Measurements from ENCODE around the gene OTX2.

DNA sequence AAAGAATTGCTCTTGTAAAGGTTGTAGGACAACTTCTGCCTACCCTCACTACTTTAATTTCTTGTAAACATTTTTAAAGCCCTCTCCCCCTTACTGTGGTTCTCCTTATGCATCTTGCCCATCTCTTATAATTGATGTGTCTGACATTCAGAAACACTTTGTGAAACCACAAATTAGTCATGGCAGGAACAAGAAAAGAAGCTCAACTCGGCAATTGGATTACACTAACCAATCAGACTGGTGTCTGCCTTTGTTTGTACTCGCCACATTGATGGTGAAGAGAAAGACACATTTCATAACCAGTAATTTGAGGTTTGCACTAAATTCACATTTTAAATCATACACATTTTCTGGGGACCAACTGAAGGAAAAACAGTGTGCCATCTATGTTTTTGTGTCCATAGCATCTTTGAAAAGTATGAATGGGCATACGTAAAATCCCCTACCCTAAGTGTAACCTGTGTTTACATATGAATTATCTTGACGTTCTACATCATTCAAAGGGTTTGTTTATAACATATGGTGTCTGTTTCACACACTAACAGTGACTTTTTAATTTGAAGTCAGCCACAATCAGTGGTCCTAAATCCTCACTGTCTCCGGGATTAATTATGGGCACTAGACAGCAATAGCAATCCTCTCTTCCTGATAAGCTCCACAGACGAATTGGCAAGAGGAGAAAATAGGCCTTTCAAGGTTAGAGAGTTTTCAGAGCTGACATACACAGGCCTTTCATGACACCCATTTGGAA, 49.9 kb downstream of the OTX2 start:
- no peak for TF ChIP-seq JUN (CRISPR knock-in tag; IDR thresholded peaks at IDR 0.05)
- TF ChIP-seq, protein P1, sequence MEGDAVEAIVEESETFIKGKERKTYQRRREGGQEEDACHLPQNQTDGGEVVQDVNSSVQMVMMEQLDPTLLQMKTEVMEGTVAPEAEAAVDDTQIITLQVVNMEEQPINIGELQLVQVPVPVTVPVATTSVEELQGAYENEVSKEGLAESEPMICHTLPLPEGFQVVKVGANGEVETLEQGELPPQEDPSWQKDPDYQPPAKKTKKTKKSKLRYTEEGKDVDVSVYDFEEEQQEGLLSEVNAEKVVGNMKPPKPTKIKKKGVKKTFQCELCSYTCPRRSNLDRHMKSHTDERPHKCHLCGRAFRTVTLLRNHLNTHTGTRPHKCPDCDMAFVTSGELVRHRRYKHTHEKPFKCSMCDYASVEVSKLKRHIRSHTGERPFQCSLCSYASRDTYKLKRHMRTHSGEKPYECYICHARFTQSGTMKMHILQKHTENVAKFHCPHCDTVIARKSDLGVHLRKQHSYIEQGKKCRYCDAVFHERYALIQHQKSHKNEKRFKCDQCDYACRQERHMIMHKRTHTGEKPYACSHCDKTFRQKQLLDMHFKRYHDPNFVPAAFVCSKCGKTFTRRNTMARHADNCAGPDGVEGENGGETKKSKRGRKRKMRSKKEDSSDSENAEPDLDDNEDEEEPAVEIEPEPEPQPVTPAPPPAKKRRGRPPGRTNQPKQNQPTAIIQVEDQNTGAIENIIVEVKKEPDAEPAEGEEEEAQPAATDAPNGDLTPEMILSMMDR (IDR thresholded peaks at IDR 0.05) = no peak
- no peak for TF ChIP-seq SP1 (CRISPR knock-in tag; conservative IDR thresholded peaks at IDR 0.05)
- TF ChIP-seq, protein P2, sequence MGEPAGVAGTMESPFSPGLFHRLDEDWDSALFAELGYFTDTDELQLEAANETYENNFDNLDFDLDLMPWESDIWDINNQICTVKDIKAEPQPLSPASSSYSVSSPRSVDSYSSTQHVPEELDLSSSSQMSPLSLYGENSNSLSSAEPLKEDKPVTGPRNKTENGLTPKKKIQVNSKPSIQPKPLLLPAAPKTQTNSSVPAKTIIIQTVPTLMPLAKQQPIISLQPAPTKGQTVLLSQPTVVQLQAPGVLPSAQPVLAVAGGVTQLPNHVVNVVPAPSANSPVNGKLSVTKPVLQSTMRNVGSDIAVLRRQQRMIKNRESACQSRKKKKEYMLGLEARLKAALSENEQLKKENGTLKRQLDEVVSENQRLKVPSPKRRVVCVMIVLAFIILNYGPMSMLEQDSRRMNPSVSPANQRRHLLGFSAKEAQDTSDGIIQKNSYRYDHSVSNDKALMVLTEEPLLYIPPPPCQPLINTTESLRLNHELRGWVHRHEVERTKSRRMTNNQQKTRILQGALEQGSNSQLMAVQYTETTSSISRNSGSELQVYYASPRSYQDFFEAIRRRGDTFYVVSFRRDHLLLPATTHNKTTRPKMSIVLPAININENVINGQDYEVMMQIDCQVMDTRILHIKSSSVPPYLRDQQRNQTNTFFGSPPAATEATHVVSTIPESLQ (CRISPR knock-in tag; IDR thresholded peaks at IDR 0.05) = no peak
- TF ChIP-seq, protein P3, sequence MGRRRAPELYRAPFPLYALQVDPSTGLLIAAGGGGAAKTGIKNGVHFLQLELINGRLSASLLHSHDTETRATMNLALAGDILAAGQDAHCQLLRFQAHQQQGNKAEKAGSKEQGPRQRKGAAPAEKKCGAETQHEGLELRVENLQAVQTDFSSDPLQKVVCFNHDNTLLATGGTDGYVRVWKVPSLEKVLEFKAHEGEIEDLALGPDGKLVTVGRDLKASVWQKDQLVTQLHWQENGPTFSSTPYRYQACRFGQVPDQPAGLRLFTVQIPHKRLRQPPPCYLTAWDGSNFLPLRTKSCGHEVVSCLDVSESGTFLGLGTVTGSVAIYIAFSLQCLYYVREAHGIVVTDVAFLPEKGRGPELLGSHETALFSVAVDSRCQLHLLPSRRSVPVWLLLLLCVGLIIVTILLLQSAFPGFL (CRISPR knock-in tag; IDR thresholded peaks at IDR 0.05; ENCODE audit: borderline replicate concordance) = no peak
- no peak for TF ChIP-seq NR1H2 (CRISPR knock-in tag; IDR thresholded peaks at IDR 0.05)
- TF ChIP-seq, protein P4, sequence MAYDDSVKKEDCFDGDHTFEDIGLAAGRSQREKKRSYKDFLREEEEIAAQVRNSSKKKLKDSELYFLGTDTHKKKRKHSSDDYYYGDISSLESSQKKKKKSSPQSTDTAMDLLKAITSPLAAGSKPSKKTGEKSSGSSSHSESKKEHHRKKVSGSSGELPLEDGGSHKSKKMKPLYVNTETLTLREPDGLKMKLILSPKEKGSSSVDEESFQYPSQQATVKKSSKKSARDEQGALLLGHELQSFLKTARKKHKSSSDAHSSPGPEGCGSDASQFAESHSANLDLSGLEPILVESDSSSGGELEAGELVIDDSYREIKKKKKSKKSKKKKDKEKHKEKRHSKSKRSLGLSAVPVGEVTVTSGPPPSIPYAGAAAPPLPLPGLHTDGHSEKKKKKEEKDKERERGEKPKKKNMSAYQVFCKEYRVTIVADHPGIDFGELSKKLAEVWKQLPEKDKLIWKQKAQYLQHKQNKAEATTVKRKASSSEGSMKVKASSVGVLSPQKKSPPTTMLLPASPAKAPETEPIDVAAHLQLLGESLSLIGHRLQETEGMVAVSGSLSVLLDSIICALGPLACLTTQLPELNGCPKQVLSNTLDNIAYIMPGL (CRISPR knock-in tag; IDR thresholded peaks at IDR 0.05) = no peak
- no peak for TF ChIP-seq ZNF138 (CRISPR knock-in tag; conservative IDR thresholded peaks at IDR 0.05)
- no peak for TF ChIP-seq ZNF416 (CRISPR knock-in tag; IDR thresholded peaks at IDR 0.05)

All from WTC11 (cell line).